ENCODE results near the gene CARMIL1.

CARMIL1 gene

GRCh38 chr6:25641377-25641776, 362.2 kb downstream of the CARMIL1 start:
- H3K4me3 ChIP-seq (ENCODE audit: low read length) = no peak overlapping the region
- no peak overlapping the region for H3K27ac ChIP-seq (ENCODE audit: low read length)
- H2AFZ ChIP-seq (ENCODE audit: low read depth, low read length) = no peak overlapping the region
- no peak for TF ChIP-seq EZH2phosphoT487 (IDR thresholded peaks at IDR 0.05; ENCODE audit: low read depth)
- TF ChIP-seq, protein P1, sequence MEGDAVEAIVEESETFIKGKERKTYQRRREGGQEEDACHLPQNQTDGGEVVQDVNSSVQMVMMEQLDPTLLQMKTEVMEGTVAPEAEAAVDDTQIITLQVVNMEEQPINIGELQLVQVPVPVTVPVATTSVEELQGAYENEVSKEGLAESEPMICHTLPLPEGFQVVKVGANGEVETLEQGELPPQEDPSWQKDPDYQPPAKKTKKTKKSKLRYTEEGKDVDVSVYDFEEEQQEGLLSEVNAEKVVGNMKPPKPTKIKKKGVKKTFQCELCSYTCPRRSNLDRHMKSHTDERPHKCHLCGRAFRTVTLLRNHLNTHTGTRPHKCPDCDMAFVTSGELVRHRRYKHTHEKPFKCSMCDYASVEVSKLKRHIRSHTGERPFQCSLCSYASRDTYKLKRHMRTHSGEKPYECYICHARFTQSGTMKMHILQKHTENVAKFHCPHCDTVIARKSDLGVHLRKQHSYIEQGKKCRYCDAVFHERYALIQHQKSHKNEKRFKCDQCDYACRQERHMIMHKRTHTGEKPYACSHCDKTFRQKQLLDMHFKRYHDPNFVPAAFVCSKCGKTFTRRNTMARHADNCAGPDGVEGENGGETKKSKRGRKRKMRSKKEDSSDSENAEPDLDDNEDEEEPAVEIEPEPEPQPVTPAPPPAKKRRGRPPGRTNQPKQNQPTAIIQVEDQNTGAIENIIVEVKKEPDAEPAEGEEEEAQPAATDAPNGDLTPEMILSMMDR (IDR thresholded peaks at IDR 0.05; ENCODE audit: low read depth, low read length) = no peak
- no peaks in the 10 kb centered on the region for H4K20me1 ChIP-seq (ENCODE audit: insufficient read depth, low read length)
- no peaks in the 10 kb centered on the region for H3K4me1 ChIP-seq (ENCODE audit: low read length)
- H3K27me3 ChIP-seq (ENCODE audit: low read depth, low read length) = peaks cover 6% of the 10 kb centered on the region; the same call in 1 of the 2 replicates
- no peaks in the 10 kb centered on the region for H3K79me2 ChIP-seq (ENCODE audit: low read length)
- H3K36me3 ChIP-seq (replicated peaks; ENCODE audit: low read depth, low read length) = no peaks in the 10 kb centered on the region
- no peak overlapping the region for H3K9ac ChIP-seq (ENCODE audit: low read length)
- no peaks in the 10 kb centered on the region for H3K9me3 ChIP-seq (ENCODE audit: insufficient read depth, low read length)
- H3K4me2 ChIP-seq (ENCODE audit: low read length) = no peak overlapping the region

DNA sequence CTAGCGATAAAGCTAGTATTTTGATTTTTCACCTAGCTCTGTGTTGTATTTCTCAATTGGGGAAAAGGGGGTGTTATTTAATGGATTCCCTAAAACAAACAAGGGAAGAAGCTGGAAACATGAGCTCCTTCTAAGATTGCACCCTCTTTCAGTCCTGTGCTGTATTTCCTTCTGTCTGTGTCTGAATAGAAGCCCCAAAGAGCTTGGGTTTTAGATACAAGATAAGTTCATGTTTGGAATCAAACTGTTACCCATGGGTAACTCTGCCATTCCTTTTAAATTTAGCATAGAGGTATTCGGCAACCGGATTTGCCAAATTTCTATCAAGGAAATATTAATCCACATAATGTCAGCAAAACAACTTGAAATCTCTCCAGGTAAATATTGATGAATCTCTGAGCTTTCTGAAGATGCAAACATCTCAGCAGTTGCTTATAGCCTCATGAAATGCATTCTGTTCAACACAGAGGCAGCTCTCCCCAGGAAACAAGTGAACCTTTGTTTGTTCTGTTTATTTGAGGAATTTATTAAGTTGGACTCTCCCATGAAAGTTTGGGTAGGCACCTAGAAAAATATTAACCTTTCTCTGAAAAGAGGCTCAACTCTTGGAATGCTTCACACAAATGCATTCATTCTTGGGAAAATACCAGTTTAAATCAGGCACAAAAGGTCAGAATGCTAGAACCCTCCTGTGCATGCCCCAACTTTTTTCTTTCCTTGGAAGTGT, 362.9 kb downstream of the CARMIL1 start:
- Histone ChIP-seq H3K27ac (ENCODE audit: low read length) (no peak overlapping the region), H3K9ac (ENCODE audit: low read length) (no peak overlapping the region), H3K27me3 (ENCODE audit: low read depth, low read length) (peaks cover 6% of the 10 kb centered on the region; the same call in 1 of the 2 replicates), H3K4me2 (ENCODE audit: low read length) (no peak overlapping the region), H2AFZ (ENCODE audit: low read depth, low read length) (no peak overlapping the region), H3K79me2 (ENCODE audit: low read length) (no peaks in the 10 kb centered on the region), H3K9me3 (ENCODE audit: insufficient read depth, low read length) (no peaks in the 10 kb centered on the region), H4K20me1 (ENCODE audit: insufficient read depth, low read length) (no peaks in the 10 kb centered on the region), H3K4me1 (ENCODE audit: low read length) (no peaks in the 10 kb centered on the region), H3K36me3 (replicated peaks; ENCODE audit: low read depth, low read length) (no peaks in the 10 kb centered on the region), H3K4me3 (ENCODE audit: low read length) (no peak overlapping the region)
- TF ChIP-seq, protein P1 (IDR thresholded peaks at IDR 0.05; ENCODE audit: low read depth, low read length) = no peak
- TF ChIP-seq EZH2phosphoT487 (IDR thresholded peaks at IDR 0.05; ENCODE audit: low read depth) = no peak

DNA sequence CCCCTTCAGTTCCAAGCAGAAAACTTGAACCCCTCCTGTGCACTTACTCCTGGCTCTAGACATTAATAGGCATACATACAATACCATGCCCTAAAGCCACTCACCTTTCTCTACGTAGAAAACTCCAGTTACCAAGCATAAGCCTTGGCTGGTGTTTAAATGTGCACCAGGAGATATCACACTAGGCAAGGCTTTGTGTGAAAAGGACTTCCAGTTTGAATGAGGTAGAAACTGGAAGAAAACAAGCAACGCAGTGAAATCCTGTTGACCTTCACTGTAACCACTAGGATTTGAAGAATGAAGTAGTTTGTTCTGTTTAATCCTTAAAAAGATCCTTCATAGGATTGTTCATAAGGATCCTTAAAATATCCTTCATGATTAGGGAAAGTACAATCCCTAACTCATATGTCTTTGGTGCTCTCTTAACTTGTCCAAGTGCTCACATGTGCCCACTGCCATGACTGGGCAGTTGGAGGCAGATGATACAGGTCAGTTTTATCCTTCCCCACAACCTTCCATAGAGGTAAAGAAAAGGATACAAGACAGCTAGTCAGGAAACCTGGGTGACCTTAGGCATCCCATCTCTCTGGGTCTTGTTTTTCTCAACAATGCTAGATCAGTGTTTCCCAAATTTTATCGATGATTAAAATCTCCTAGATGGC, 363.6 kb downstream of the CARMIL1 start:
- Histone ChIP-seq H3K4me1 (ENCODE audit: low read length) (no peaks in the 10 kb centered on the region), H3K4me3 (ENCODE audit: low read length) (no peak overlapping the region), H3K27me3 (ENCODE audit: low read depth, low read length) (peaks cover 6% of the 10 kb centered on the region; the same call in 1 of the 2 replicates), H3K27ac (ENCODE audit: low read length) (no peak overlapping the region), H3K79me2 (ENCODE audit: low read length) (no peaks in the 10 kb centered on the region), H3K9me3 (ENCODE audit: insufficient read depth, low read length) (no peaks in the 10 kb centered on the region), H2AFZ (ENCODE audit: low read depth, low read length) (no peak overlapping the region), H4K20me1 (ENCODE audit: insufficient read depth, low read length) (no peaks in the 10 kb centered on the region), H3K36me3 (replicated peaks; ENCODE audit: low read depth, low read length) (no peaks in the 10 kb centered on the region), H3K9ac (ENCODE audit: low read length) (no peak overlapping the region), H3K4me2 (ENCODE audit: low read length) (no peak overlapping the region)
- no peak for TF ChIP-seq EZH2phosphoT487 (IDR thresholded peaks at IDR 0.05; ENCODE audit: low read depth)
- TF ChIP-seq, protein P1 (IDR thresholded peaks at IDR 0.05; ENCODE audit: low read depth, low read length) = no peak

DNA sequence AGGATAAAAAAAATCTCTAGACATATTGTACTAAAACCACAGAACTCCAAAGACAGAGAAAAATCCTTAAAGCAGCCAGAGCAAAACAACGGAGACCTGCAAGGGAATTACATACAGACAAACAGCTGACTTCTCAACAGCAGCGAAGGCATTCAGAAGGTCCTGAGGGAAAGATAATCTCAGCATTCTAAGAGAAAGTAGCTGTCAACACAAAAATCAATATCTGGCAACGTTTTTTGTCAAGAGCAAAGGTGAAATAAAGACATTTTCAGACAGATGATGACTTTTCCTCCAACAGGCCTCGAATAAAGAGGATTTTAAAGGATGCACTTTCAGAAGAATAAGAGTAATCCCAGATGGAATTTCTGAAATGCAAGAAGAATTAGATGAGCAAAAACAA, 366.7 kb downstream of the CARMIL1 start:
- H4K20me1 ChIP-seq (ENCODE audit: insufficient read depth, low read length) = no peaks in the 10 kb centered on the region
- H3K4me2 ChIP-seq (ENCODE audit: low read length) = no peak overlapping the region
- H3K4me1 ChIP-seq (ENCODE audit: low read length) = no peaks in the 10 kb centered on the region
- H3K4me3 ChIP-seq (ENCODE audit: low read length) = no peak overlapping the region
- no peak for TF ChIP-seq EZH2phosphoT487 (IDR thresholded peaks at IDR 0.05; ENCODE audit: low read depth)
- TF ChIP-seq, protein P1 (IDR thresholded peaks at IDR 0.05; ENCODE audit: low read depth, low read length) = no peak
- no peak overlapping the region for H3K9ac ChIP-seq (ENCODE audit: low read length)
- H3K27ac ChIP-seq (ENCODE audit: low read length) = no peak overlapping the region
- no peak overlapping the region for H2AFZ ChIP-seq (ENCODE audit: low read depth, low read length)
- peaks cover 23% of the 10 kb centered on the region; the same call in 1 of the 2 replicates for H3K27me3 ChIP-seq (ENCODE audit: low read depth, low read length)
- H3K79me2 ChIP-seq (ENCODE audit: low read length) = no peaks in the 10 kb centered on the region
- no peaks in the 10 kb centered on the region for H3K9me3 ChIP-seq (ENCODE audit: insufficient read depth, low read length)
- no peaks in the 10 kb centered on the region for H3K36me3 ChIP-seq (replicated peaks; ENCODE audit: low read depth, low read length)
